Measurements from ENCODE around the gene SFXN5.

The SFXN5 gene

DNA sequence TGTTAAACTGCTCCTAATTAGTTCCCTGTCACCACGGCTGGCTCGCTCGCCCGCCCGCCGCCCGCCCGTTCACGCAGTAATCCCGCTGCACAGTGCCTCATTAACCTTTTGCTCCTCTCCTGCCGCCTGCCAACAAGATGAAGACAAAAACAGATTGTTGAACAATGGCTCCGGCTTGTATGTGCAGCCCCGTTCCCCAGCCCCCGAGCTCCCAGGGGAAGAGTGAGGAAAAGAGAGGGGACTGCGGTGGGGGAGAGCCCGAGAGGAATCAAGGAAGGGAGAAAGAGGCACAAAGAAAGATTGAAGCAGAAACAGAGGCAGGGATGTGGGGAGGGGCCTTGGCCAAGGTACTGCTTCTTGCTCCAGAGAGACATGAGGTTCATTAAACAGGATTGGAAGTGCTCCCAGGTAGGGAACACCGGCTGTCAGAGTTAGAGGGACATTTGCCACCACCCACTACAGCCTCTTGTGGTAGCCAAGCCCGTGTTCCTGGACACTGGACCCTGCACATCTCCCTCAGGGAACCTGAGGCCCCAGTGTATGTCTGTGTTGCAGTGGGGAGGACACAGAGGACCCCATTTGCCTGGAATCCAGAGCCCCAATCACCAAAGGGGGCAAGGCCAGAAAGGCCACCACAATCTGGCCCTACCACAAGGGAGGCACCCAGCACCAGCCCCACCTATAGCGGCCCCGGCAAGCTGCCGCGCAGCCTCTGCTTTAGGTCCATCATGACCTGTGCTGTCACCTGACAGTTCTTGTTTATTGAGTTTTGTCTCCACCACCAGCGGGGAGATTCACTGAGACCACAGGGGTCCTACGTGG lies 116.1 kb downstream of the SFXN5 start:
- no peak overlapping the region for H3K4me3 ChIP-seq (ENCODE audit: control insufficient read depth, low read depth, low read length)
- TF ChIP-seq CTCF (conservative IDR thresholded peaks at IDR 0.05; ENCODE audit: control insufficient read depth, insufficient read depth, low read depth, low read length): no peak
- DNase-seq (ENCODE audit: low read depth): no peak

GRCh38 chr2:72954376-72955227 lies 116.9 kb downstream of the SFXN5 start:
- no peak overlapping the region for H3K4me3 ChIP-seq (ENCODE audit: control insufficient read depth, low read depth, low read length)
- TF ChIP-seq CTCF (conservative IDR thresholded peaks at IDR 0.05; ENCODE audit: control insufficient read depth, insufficient read depth, low read depth, low read length): no peak

DNA sequence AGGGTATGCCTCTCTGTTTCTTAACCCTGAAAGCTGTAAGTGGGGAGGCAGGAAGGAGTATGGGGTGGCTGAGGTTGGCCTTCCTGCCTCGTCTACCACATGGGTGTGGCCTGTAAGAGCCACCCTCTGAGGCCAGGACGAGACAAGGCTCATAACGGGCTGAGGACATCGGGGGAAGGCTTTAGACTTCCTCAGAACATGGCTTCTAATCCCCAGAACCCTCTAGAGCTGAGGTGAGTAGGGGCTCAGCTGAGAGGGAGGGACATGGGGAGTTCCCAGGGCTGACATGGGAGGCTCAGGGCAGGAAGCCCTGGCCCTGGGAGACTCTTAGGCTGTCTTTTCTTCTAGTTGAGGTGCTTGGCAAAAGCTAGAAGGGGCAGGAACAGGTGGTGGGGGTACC lies 117.5 kb downstream of the SFXN5 start:
- no peak overlapping the region for H3K4me3 ChIP-seq (ENCODE audit: control insufficient read depth, low read depth, low read length)
- TF ChIP-seq CTCF (conservative IDR thresholded peaks at IDR 0.05; ENCODE audit: control insufficient read depth, insufficient read depth, low read depth, low read length): no peak
- no peak for DNase-seq (ENCODE audit: low read depth)

More at GRCh38 chr2:72954376-72955227, 116.9 kb downstream of the SFXN5 start:
- no peak for DNase-seq (ENCODE audit: low read depth)

GRCh38 chr2:72953528-72953927 lies 118.0 kb downstream of the SFXN5 start:
- no peak for TF ChIP-seq CTCF (conservative IDR thresholded peaks at IDR 0.05; ENCODE audit: control insufficient read depth, insufficient read depth, low read depth, low read length)
- no peak for DNase-seq (ENCODE audit: low read depth)
- no peak overlapping the region for H3K4me3 ChIP-seq (ENCODE audit: control insufficient read depth, low read depth, low read length)

DNA sequence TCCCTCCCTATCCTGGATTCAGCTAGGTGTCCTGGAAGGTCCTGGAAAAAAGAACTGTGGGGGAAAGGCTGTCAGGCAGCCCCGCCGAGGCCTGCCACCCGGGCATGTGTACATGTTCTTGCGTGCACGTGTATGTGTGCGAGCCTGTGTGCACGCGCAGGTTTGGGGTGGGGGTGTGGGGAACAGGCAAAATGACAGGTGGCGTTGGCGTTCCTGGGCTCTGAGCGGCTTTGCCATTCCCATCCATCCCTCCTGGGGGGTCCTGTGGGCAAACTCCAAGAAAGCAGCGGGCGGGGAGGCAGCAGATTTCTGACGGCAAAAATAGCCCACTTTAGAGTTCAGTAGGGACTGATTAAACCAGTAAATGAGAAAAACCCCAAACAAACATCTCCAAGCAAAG lies 118.6 kb downstream of the SFXN5 start:
- DNase-seq (ENCODE audit: low read depth): no peak
- no peak overlapping the region for H3K4me3 ChIP-seq (ENCODE audit: control insufficient read depth, low read depth, low read length)
- TF ChIP-seq CTCF (conservative IDR thresholded peaks at IDR 0.05; ENCODE audit: control insufficient read depth, insufficient read depth, low read depth, low read length): no peak

- peak; percentile 4 for TF ChIP-seq CTCF (conservative IDR thresholded peaks at IDR 0.05; ENCODE audit: control insufficient read depth, insufficient read depth, low read depth, low read length)
- H3K4me3 ChIP-seq (ENCODE audit: control insufficient read depth, low read depth, low read length): no peak overlapping the region
- DNase-seq (ENCODE audit: low read depth): no peak
Measured at GRCh38 chr2:72952110-72952823, 119.2 kb downstream of the SFXN5 start.
